ENCODE results near the gene LINC01488.

DNA sequence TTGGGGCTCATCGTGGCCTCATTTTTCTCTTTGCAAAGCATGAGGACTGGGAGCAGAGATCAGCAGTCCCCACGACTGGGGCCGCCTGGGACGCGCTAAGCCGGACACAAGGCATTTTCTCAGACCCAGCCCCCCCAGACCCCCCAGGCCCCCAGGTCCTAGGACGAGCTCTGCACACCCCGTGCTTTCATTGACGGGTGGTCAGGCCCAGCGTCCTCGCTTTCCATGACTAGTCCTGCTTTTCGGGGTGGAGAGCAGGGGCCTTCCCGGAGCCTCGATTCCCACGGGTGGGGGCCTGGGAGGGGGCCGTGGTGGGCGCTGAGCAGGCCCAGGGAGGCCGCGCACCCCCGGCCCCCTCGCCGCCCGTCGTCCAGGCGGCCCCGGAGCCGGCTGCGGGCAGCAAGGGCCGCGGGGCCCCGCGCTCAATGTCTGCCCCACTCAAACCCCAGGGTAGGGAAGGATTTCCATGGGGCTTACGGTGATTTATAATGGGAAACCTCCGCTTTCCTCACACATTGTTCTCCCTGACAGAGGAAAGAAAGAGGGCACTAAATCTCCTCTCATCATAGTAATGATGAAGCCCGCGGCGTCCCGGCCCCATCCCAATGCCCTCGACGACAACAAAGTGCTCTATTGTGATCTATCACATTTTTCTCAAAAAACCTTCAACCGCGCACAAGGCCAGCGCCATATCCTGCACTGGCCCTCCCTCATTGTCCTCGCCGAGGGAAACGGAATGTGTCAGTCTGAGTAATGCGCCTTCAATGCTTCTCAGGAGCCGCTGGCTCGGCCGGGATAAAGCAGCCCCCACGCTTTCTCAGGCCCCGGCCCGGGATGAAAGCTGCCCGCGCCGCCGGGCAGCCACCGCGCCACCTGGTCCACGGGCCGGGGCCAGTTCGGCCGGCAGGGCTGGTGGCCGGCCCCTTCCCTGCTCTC is 10.4 kb upstream of the LINC01488 start:
- TF ChIP-seq, protein P1, sequence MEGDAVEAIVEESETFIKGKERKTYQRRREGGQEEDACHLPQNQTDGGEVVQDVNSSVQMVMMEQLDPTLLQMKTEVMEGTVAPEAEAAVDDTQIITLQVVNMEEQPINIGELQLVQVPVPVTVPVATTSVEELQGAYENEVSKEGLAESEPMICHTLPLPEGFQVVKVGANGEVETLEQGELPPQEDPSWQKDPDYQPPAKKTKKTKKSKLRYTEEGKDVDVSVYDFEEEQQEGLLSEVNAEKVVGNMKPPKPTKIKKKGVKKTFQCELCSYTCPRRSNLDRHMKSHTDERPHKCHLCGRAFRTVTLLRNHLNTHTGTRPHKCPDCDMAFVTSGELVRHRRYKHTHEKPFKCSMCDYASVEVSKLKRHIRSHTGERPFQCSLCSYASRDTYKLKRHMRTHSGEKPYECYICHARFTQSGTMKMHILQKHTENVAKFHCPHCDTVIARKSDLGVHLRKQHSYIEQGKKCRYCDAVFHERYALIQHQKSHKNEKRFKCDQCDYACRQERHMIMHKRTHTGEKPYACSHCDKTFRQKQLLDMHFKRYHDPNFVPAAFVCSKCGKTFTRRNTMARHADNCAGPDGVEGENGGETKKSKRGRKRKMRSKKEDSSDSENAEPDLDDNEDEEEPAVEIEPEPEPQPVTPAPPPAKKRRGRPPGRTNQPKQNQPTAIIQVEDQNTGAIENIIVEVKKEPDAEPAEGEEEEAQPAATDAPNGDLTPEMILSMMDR (conservative IDR thresholded peaks at IDR 0.05; ENCODE audit: low read depth in 2 of 2) = no peak
- no peak for TF ChIP-seq EZH2phosphoT487 (IDR thresholded peaks at IDR 0.05; ENCODE audit: unreplicated experiment)
- no peak for TF ChIP-seq POLR2AphosphoS5 (IDR thresholded peaks at IDR 0.05; ENCODE audit: low read depth)
- TF ChIP-seq, protein P2, sequence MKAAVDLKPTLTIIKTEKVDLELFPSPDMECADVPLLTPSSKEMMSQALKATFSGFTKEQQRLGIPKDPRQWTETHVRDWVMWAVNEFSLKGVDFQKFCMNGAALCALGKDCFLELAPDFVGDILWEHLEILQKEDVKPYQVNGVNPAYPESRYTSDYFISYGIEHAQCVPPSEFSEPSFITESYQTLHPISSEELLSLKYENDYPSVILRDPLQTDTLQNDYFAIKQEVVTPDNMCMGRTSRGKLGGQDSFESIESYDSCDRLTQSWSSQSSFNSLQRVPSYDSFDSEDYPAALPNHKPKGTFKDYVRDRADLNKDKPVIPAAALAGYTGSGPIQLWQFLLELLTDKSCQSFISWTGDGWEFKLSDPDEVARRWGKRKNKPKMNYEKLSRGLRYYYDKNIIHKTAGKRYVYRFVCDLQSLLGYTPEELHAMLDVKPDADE (IDR thresholded peaks at IDR 0.05) = no peak
- no peak for TF ChIP-seq EZH2 (IDR thresholded peaks at IDR 0.05; ENCODE audit: low read depth, unreplicated experiment)
- no peak for TF ChIP-seq STAT1 (IDR thresholded peaks at IDR 0.05; ENCODE audit: unreplicated experiment)
- TF ChIP-seq, protein P3, sequence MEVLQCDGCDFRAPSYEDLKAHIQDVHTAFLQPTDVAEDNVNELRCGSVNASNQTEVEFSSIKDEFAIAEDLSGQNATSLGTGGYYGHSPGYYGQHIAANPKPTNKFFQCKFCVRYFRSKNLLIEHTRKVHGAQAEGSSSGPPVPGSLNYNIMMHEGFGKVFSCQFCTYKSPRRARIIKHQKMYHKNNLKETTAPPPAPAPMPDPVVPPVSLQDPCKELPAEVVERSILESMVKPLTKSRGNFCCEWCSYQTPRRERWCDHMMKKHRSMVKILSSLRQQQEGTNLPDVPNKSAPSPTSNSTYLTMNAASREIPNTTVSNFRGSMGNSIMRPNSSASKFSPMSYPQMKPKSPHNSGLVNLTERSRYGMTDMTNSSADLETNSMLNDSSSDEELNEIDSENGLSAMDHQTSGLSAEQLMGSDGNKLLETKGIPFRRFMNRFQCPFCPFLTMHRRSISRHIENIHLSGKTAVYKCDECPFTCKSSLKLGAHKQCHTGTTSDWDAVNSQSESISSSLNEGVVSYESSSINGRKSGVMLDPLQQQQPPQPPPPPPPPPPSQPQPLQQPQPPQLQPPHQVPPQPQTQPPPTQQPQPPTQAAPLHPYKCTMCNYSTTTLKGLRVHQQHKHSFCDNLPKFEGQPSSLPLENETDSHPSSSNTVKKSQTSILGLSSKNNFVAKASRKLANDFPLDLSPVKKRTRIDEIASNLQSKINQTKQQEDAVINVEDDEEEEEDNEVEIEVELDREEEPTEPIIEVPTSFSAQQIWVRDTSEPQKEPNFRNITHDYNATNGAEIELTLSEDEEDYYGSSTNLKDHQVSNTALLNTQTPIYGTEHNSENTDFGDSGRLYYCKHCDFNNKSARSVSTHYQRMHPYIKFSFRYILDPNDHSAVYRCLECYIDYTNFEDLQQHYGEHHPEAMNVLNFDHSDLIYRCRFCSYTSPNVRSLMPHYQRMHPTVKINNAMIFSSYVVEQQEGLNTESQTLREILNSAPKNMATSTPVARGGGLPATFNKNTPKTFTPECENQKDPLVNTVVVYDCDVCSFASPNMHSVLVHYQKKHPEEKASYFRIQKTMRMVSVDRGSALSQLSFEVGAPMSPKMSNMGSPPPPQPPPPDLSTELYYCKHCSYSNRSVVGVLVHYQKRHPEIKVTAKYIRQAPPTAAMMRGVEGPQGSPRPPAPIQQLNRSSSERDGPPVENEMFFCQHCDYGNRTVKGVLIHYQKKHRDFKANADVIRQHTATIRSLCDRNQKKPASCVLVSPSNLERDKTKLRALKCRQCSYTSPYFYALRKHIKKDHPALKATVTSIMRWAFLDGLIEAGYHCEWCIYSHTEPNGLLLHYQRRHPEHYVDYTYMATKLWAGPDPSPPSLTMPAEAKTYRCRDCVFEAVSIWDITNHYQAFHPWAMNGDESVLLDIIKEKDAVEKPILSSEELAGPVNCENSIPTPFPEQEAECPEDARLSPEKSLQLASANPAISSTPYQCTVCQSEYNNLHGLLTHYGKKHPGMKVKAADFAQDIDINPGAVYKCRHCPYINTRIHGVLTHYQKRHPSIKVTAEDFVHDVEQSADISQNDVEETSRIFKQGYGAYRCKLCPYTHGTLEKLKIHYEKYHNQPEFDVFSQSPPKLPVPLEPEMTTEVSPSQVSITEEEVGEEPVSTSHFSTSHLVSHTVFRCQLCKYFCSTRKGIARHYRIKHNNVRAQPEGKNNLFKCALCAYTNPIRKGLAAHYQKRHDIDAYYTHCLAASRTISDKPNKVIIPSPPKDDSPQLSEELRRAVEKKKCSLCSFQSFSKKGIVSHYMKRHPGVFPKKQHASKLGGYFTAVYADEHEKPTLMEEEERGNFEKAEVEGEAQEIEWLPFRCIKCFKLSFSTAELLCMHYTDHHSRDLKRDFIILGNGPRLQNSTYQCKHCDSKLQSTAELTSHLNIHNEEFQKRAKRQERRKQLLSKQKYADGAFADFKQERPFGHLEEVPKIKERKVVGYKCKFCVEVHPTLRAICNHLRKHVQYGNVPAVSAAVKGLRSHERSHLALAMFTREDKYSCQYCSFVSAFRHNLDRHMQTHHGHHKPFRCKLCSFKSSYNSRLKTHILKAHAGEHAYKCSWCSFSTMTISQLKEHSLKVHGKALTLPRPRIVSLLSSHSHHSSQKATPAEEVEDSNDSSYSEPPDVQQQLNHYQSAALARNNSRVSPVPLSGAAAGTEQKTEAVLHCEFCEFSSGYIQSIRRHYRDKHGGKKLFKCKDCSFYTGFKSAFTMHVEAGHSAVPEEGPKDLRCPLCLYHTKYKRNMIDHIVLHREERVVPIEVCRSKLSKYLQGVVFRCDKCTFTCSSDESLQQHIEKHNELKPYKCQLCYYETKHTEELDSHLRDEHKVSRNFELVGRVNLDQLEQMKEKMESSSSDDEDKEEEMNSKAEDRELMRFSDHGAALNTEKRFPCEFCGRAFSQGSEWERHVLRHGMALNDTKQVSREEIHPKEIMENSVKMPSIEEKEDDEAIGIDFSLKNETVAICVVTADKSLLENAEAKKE (CRISPR knock-in tag; IDR thresholded peaks at IDR 0.05) = no peak
- no peak for TF ChIP-seq CREB1 (CRISPR knock-in tag; IDR thresholded peaks at IDR 0.05; ENCODE audit: low read depth)
